HG03469 (cell line): ENCODE measurements around the gene FAM200B.

Experiments
- ATAC-seq: cut with Tn5 transposase; IDR thresholded peaks from one replicate; pipeline ENCODE4 v1.9.1; 2021; ENCODE audit warnings: mild to moderate bottlenecking, moderate library complexity, moderate number of reproducible peaks; ENCODE audit not compliant: unreplicated experiment

Gene FAM200B

GRCh38 chr4:15681372-15682241 is at the start of gene FAM200B:
TSS of gene FAM200B (plus strand) at chr4:15681827. CDS start at chr4:15686978, 5,151 bp downstream.
- ATAC-seq, result peak; percentile 86

DNA sequence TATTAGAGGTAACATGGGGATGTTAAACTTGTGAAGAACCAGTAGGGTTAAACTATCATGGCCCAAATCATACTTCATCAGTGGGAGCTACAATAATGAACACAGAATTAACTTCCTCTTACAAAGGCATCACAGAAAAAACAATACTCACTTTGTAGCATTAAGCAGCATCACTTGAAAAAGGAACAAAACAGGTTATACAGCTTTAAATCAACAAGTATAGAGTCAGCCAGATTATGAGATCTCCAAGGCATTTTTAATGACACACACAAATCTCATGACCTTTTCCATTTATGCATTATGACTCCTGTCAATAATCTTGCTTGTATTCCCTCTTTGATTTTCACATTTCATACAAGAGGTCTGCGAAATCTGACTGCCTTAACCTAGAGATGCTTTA is 44.8 kb upstream of the FAM200B start:
- no peak for ATAC-seq

GRCh38 chr4:15638418-15638817 is 43.2 kb upstream of the FAM200B start:
- ATAC-seq, result no peak

DNA sequence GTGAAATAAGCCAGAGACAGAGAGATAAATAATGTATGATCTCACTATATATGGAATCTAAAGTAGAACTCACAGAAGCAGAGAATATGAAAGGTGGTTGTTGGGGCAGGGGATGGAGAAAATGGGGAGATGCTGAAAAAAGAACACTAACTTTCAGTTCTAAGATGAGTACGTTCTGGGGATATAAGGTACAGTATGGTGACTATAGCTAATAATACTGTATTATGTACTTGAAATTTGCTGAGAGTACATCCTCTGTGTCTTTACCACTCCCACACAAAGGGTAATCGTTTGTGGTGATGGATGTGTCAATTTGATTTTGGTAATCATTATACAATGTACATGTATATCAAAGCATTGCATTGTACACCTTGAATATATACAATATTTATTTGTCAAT is 33.0 kb upstream of the FAM200B start:
- peak; percentile 43 for ATAC-seq

DNA sequence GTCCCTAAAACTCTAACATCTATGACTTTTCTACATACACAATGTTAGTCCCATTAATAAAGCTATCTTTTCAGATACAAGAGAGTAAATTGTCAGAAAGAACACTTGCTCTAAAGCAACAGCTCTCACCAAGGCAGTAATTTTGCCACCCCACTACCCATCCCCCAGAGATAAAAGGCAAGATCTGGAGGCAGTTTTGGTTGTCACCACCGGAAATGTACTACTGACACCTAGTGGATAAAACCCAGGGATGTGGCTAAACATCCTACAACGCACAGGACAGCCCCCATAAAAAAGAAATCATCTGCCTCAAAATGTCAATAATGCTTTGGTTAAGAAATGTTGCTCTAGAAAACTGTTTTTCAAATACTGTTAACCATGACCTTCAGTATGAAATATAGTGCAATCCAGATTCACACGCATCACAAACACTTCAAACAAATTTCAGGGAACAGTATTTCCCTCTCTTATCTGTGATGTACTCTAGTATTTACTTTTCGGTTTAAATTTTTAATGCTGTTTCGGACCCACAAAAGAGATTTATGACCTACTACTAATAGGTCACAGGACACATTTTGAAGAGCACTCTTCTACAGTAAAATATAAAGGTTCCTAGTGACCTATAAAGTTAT is 31.6 kb upstream of the FAM200B start:
- no peak for ATAC-seq

- no peak for ATAC-seq
Measured at GRCh38 chr4:15651676-15652075, 30.0 kb upstream of the FAM200B start.

- ATAC-seq, result no peak
Measured at GRCh38 chr4:15652191-15652590, 29.4 kb upstream of the FAM200B start.

- no peak for ATAC-seq
Measured at GRCh38 chr4:15652841-15653240, 28.8 kb upstream of the FAM200B start.

DNA sequence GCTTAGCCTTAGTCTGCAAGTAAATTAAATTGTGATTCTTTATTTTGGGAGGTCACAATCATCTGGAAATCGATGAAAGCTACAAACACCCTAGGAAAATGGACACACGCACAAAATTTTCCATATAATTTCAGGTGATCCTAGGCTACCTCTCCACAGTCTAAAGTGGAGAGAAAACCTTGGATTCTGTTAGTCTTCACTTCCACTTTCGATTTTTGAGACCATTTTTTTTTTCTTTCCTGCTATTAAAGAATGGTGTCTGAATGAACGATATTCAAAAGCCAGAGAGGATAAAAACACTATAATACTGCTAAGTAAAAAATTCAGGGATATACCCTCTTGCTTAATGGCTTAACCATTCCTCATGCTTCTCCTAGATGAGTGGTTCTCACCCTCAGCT is 28.2 kb upstream of the FAM200B start:
- ATAC-seq, result no peak

GRCh38 chr4:15653864-15654592 is 27.6 kb upstream of the FAM200B start:
- ATAC-seq, result no peak

DNA sequence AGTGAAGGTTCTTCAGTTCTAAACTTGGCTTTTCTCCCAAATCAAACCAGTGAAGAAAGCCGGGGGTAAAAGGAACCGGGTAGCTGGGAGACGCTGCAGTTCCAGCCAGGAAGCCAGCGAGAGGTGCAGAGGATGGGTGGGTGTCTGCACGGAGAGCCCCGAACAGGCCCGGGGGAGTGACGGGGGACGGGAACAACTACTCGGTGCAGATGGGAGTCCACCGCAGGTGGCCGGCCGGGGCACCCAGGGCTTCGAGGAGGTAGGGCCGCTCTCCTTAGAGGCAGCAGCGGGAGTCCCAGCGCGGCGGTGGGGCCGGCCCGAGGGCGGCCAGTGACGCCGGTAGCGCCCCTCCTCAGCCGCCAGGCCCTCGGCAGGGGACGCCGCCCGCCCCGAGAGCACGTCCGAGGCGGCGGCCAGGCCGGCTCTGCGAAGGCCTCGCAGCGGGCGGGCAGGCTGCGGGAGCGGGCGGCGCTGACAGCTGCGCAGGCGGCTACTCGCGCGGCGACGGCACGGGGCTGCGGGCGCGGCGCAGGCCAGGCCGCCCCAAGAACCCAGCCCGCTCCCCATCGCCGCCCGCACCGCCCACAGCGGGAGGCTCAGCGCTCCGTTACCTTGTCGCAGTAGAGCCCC is 26.9 kb upstream of the FAM200B start:
- peak; percentile 36 for ATAC-seq

DNA sequence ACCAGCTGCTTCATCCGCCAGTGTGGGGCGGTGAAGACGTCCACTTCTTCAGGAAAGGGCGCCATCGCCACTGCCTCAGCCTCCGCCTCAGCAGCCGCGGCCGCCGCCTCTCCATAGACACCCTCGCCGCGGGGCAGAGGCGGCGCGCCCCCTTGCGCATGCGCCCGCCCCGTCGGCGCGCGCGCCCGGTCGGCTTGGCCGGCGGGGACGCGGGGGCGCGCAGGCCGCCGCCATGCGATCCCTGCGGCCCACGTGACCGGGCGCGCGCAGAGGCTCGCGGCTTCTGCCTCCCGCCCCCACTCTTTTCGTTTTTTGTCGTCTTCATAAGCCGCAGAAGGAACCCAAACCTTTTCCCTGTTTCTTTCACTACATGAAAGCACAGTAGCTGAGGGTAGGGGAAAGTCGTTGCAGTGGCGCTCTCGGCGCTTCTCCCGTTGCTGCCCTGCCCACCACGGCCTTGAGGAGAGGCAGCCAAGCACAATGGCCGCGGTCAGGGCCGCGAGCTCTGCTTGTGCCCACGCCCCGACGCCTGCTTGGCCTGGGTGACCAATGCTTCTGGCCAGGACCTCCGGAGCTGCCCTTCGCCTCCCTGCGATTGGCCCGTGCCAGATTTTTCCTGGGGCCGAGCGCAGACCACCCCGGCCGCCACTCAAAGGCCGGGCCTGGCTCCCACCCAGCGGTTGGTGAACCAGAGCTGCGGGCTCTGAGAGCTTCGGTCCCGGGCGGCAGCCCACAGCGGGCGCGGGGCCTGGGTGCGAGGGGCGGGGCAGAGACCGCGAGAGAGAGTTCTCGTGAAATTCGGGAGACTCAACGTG is 26.2 kb upstream of the FAM200B start, which contains the start of gene FBXL5:
Gene FBXL5, minus strand, starts transcription at position 135 of the 815 bp plus-strand sequence. Its CDS starts 70 bp downstream, at position 65.
- ATAC-seq, result peak; percentile 49

DNA sequence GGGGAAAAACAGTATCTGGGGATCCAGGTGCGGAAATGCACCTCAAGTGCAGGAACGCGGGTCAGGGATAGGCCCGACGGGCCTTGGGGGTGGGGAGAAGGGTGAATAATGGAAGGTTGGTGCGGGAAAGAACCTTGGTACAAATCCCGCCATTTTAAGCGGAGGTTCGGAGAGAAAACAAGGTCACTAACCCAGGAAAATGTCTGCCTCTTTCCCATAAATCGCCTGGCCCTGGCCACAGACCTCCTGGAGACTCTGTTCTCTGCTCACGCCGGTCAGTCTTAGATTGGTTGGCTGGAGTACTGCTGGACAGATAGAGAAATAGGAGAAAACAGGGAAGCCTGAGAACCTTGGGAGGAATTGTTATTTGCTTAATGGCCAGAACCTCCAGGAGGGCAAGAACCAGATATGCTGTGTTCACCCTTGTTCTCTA is 25.6 kb upstream of the FAM200B start:
- ATAC-seq, result no peak

- no peak for ATAC-seq
Measured at GRCh38 chr4:15657366-15657765, 24.3 kb upstream of the FAM200B start.

- no peak for ATAC-seq
Measured at GRCh38 chr4:15658136-15658770, 23.4 kb upstream of the FAM200B start.

DNA sequence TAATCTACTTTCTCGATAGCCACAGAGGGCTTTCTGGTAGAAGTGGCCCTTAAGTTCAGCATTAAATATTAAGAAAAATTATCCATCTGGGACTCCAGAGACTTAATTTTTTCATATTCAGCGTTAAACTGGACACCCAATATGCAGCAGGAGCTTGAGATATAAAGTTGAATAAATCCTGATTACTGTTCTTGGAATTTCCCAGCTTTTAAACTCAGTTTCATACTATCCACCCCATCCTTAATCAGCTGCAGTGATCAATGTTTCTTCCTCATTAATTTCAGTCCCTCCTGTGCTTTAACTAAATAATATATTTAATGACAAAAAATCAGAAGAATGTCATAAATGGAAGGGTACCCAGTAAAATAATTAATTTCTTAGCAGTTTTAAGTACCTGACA is 22.8 kb upstream of the FAM200B start:
- no peak for ATAC-seq

- ATAC-seq, result no peak
Measured at GRCh38 chr4:15659768-15660570, 21.7 kb upstream of the FAM200B start.

DNA sequence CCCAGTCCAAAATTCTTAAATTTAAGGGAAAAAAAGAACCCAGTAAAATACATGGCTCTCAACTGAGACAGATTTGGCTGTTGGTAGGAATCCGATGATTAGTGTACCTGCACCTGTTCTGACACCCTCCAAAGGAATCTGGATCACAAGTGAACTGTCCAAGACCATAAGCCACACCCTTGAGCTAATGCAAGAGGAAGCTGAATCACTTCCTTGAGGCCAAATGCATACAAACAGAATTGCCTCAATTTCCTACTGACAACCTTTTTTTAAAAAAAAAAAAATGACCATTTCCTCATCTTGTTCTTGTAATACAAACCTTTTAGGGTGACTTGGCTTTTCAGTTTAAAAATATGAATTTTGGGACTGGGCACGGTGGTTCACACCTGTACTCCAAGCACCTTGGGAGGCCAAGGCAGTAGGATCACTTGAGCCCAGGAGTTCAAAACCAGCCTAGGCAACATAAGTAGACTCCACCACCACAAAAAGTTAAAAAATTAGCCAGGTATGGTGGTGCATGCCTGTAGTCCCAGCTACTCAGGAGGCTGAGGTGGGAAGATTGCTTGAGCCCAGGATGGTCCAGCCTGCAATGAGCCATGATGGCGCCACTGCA is 15.8 kb upstream of the FAM200B start:
- ATAC-seq, result no peak
